Endodermal cell (in vitro differentiated cells): ENCODE results near the gene CD59. TPM values are rescaled to one million over a fixed set of nuclear protein-coding genes. Genes with fewer than 3 reads are reported as not detected.

Source experiments
- DNase-seq: peaks from one replicate; pipeline ENCODE4 v3.0.0-alpha.2; 2017
- H3K27ac ChIP-seq: 2 replicates; pipeline ENCODE4 v1.5.1; 2013; ENCODE audit warnings: mild to moderate bottlenecking, low read depth, low read length, moderate library complexity
- H3K27me3 ChIP-seq: 2 replicates; pipeline ENCODE4 v1.6.1; 2013; ENCODE audit warnings: mild to moderate bottlenecking, low read length, moderate library complexity; ENCODE audit not compliant: insufficient read depth, control insufficient read depth, poor library complexity, severe bottlenecking
- H3K36me3 ChIP-seq: 2 replicates; pipeline ENCODE4 v1.7.0; 2013; ENCODE audit warnings: mild to moderate bottlenecking, low read length, moderate library complexity; ENCODE audit not compliant: control insufficient read depth, insufficient read depth
- H3K4me1 ChIP-seq: one replicate; pipeline ENCODE4 v1.7.0; 2013; ENCODE audit warnings: low read length; ENCODE audit not compliant: control insufficient read depth, insufficient read depth
- H3K4me3 ChIP-seq: 2 replicates; pipeline ENCODE4 v1.5.1; 2013; ENCODE audit warnings: mild to moderate bottlenecking, low read length, moderate library complexity
- H3K9ac ChIP-seq: 2 replicates; pipeline ENCODE4 v1.6.1; 2013; ENCODE audit warnings: mild to moderate bottlenecking, low read length, moderate library complexity; ENCODE audit not compliant: poor library complexity, severe bottlenecking; ENCODE audit errors: extremely low read depth
- H3K9me3 ChIP-seq: 2 replicates; pipeline ENCODE4 v1.6.1; 2013; ENCODE audit warnings: mild to moderate bottlenecking, low read length, moderate library complexity; ENCODE audit not compliant: control insufficient read depth
- H3K27ac Mint-ChIP-seq: 2 replicates; pipeline ENCODE4 v1.8.0; 2020; ENCODE audit warnings: mixed read lengths
- H3K27me3 Mint-ChIP-seq: 2 replicates; pipeline ENCODE4 v1.8.0; 2021; ENCODE audit warnings: mild to moderate bottlenecking, mixed read lengths; ENCODE audit not compliant: insufficient read depth
- H3K36me3 Mint-ChIP-seq: 2 replicates; pipeline ENCODE4 v1.8.0; 2020; ENCODE audit warnings: low read depth, mixed read lengths
- H3K4me1 Mint-ChIP-seq: 2 replicates; pipeline ENCODE4 v1.8.0; 2020; ENCODE audit warnings: mixed read lengths
- H3K4me3 Mint-ChIP-seq: 2 replicates; pipeline ENCODE4 v1.8.0; 2020; ENCODE audit warnings: mild to moderate bottlenecking, moderate library complexity, mixed read lengths
- H3K9me3 Mint-ChIP-seq: 2 replicates; pipeline ENCODE4 v1.8.0; 2020; ENCODE audit warnings: mild to moderate bottlenecking, mixed read lengths
- CTCF ChIP-seq: fragments of 200-600 bp; sonication (generic); conservative IDR thresholded peaks from 2 replicates; pipeline ENCODE4 v1.5.0; 2021; ENCODE audit warnings: antibody characterized with exemption, mild to moderate bottlenecking
- WGBS, 2 experiments: methylation state at CpG; one replicate each; pipeline versions ENCODE4 v1.1.5 to v1.1.7; 2013; ENCODE audit warnings: missing lambda C conversion rate in 2 of 2, mixed read lengths in 1 of 2; ENCODE audit not compliant: insufficient coverage in 1 of 2, insufficient read length in 1 of 2; 5-methylcytosine and 5-hydroxymethylcytosine counted together
- total RNA-seq, 2 donors: library from RNA; stranded (reverse); fragmentation: NEBNext Ultra II Directional in 1 of 2; extraction: Animal tissue kit (Norgen Biotek cat#: 25700) in 1 of 2; gene quantifications; 2 replicates in 1 of 2; 3 replicates in 1 of 2; pipeline ENCODE4 v1.2.1, GENCODE V29; 2021

Gene CD59
- total RNA-seq, 2 donors from 2014 or later = 111 to 142 TPM

DNA sequence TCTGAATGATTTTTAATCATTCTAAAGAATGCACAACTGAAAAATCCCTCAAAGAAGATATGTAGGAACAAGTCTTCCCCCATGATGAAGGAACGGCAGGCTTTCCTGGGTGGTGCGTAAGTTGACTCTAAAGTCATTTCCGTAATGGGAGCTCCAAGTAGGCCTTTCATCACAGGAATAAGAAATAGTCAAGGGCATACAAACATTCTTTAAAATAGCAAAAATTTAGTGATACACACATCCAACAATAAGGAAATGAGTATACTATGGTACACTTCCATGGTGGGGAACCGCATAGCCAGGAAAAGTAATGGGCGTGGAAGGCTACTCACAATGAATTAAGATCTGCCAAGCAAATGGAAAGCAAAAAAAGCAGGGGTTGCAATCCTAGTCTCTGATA lies 10.7 kb downstream of the CD59 start:
- Mint-ChIP-seq H3K4me1 (peaks cover 21% of the 10 kb centered on the region), H3K36me3 (peaks cover 22% of the 10 kb centered on the region), H3K4me3 (no peak overlapping the region), H3K27ac (no peak overlapping the region), H3K9me3 (peaks cover 9% of the 10 kb centered on the region), H3K27me3 (no peaks in the 10 kb centered on the region)
- H3K9ac ChIP-seq = no peak overlapping the region
- 88 to 91% methylated on average over 5 of the region's 5 CpGs for WGBS, 2 experiments
- H3K9me3 ChIP-seq = no peaks in the 10 kb centered on the region
- no peaks in the 10 kb centered on the region for H3K4me1 ChIP-seq
- H3K4me3 ChIP-seq = no peak overlapping the region
- DNase-seq = no peak
- H3K36me3 ChIP-seq = peaks cover 19% of the 10 kb centered on the region
- no peak overlapping the region for H3K27ac ChIP-seq
- H3K27me3 ChIP-seq = no peaks in the 10 kb centered on the region
- no peak for TF ChIP-seq CTCF

DNA sequence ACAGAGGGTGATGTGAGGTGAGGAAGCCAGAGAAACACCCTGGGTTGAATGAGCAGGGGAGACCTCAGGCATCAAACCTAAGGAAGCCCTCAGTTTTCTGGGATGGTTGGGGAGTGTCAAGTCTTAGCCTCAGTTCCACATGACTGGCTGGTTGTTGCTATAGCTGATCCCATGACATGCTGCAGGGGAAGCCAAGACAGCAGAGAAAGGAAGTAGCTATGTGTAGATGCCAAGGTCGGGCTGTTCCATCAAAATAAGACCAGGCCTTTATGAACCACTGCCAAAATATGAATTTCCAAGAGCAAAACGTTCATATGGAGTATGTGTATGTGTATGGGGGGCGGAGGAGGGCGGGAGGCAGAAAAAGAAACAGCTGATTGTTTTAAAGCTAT lies 11.6 kb downstream of the CD59 start:
- no peaks in the 10 kb centered on the region for H3K9me3 ChIP-seq
- H3K4me1 Mint-ChIP-seq = peaks cover 21% of the 10 kb centered on the region
- WGBS, 2 experiments = 80 to 90% methylated on average over 1 to 4 of the region's 4 CpGs
- no peak overlapping the region for H3K4me3 Mint-ChIP-seq
- H3K9ac ChIP-seq = no peak overlapping the region
- H3K9me3 Mint-ChIP-seq = peaks cover 9% of the 10 kb centered on the region
- DNase-seq = no peak
- H3K27me3 Mint-ChIP-seq = no peaks in the 10 kb centered on the region
- no peaks in the 10 kb centered on the region for H3K27me3 ChIP-seq
- peaks cover 28% of the 10 kb centered on the region for H3K36me3 Mint-ChIP-seq
- no peaks in the 10 kb centered on the region for H3K4me1 ChIP-seq
- TF ChIP-seq CTCF = no peak
- peak overlapping the region; percentile 55 for H3K27ac ChIP-seq
- H3K4me3 ChIP-seq = no peak overlapping the region
- peaks cover 21% of the 10 kb centered on the region for H3K36me3 ChIP-seq
- peak overlapping the region; percentile 74 for H3K27ac Mint-ChIP-seq

- H3K27ac ChIP-seq = no peak overlapping the region
- H3K9ac ChIP-seq = no peak overlapping the region
- no peaks in the 10 kb centered on the region for H3K4me1 ChIP-seq
- H3K9me3 ChIP-seq = no peaks in the 10 kb centered on the region
- peaks cover 21% of the 10 kb centered on the region for H3K36me3 Mint-ChIP-seq
- peaks cover 29% of the 10 kb centered on the region for H3K36me3 ChIP-seq
- no peaks in the 10 kb centered on the region for H3K27me3 Mint-ChIP-seq
- no peaks in the 10 kb centered on the region for H3K27me3 ChIP-seq
- H3K9me3 Mint-ChIP-seq = peaks cover 6% of the 10 kb centered on the region
- peaks cover 19% of the 10 kb centered on the region for H3K4me1 Mint-ChIP-seq
- 95% methylated on average over 4 to 6 of the region's 6 CpGs for WGBS, 2 experiments
- H3K27ac Mint-ChIP-seq = no peak overlapping the region
- H3K4me3 ChIP-seq = no peak overlapping the region
- no peak overlapping the region for H3K4me3 Mint-ChIP-seq
- TF ChIP-seq CTCF = no peak
- DNase-seq = peak; percentile 63
These were observed 12.9 kb downstream of the CD59 start for GRCh38 chr11:33723238-33723881.
